Activated T-helper 17 cell treated with anti-CD3 and anti-CD28 coated beads, Interleukin-2, amount 50 U/mL, for 72 hours (primary cell): ENCODE results near the gene PRDM5. TPM values are rescaled to one million over a fixed set of nuclear protein-coding genes. Genes with fewer than 3 reads are reported as not detected.

Experiments
- ATAC-seq: fragments of 150-1000 bp; cut with Tn5 transposase; replicated peaks from 2 replicates; pipeline ENCODE4 v1.10.0; 2021; ENCODE audit warnings: mild to moderate bottlenecking, moderate library complexity
- H3K27ac Mint-ChIP-seq: one replicate; pipeline ENCODE4 v1.8.0; 2022; ENCODE audit warnings: mixed read lengths
- H3K27me3 Mint-ChIP-seq: one replicate; pipeline ENCODE4 v1.8.0; 2022; ENCODE audit warnings: mixed read lengths
- H3K36me3 Mint-ChIP-seq: one replicate; pipeline ENCODE4 v1.8.0; 2022; ENCODE audit warnings: low read depth, mild to moderate bottlenecking, mixed read lengths
- H3K4me1 Mint-ChIP-seq: one replicate; pipeline ENCODE4 v1.8.0; 2022; ENCODE audit warnings: mixed read lengths
- H3K4me3 Mint-ChIP-seq: one replicate; pipeline ENCODE4 v1.8.0; 2022; ENCODE audit warnings: mild to moderate bottlenecking, mixed read lengths
- H3K9me3 Mint-ChIP-seq: one replicate; pipeline ENCODE4 v1.8.0; 2022; ENCODE audit warnings: mixed read lengths
- total RNA-seq, 2 donors: library from RNA; stranded (reverse); gene quantifications; one replicate each; pipeline ENCODE4 v1.2.3, GENCODE V29; 2022

The PRDM5 gene
- total RNA-seq, 2 donors from 2014 or later: 0.21 to 0.52 TPM

DNA sequence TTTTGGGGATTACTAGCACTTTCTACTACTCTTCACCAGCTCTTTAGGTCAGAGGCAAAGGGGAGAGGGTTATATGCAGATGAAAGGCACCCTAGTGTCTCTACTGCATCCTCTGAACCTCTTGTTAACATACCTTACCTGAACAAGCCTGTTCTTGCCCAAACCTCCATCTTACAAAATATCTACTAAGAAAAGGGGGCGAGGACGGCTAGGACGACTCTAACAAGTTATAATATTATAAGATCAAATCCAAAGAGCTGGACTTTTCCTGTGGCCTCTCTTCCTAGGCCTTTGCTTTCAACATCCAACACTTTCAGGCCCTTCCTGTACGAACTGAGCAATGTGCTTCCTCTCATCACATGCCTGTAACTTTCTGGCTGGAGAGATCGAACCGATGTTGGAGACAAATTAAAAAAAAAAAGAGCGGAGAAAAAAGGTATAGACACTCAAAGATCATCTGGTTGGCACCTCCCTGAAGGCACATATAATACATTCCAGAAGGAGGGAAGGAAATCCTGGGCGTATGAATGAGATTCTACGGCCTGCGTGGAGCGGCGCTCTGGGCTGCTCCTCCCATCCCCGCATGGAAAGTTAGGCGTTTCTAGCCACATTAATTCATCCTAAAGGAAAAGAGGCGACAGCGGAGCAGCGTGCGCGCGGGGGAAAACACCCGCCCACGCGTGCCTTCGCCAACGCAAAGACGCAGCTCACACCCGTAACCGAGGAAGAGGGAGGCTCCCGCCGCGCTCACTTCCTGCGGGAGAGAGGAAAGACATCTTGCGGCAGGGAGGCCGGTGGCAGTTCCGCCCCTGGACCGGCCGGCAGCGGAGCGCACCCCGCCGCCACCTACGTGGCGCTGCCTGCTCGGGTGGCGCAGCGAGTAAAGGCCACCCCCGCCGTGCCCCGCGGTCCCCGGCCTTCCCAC is 808 bp downstream of the PRDM5 start:
- peaks cover 39% of the 10 kb centered on the region for H3K27me3 Mint-ChIP-seq
- no peaks in the 10 kb centered on the region for H3K36me3 Mint-ChIP-seq
- H3K4me1 Mint-ChIP-seq: peaks cover 7% of the 10 kb centered on the region
- H3K4me3 Mint-ChIP-seq: peak overlapping the region; percentile 85
- peak overlapping the region; percentile 59 for H3K27ac Mint-ChIP-seq
- H3K9me3 Mint-ChIP-seq: no peaks in the 10 kb centered on the region
- ATAC-seq: peak; percentile 61

DNA sequence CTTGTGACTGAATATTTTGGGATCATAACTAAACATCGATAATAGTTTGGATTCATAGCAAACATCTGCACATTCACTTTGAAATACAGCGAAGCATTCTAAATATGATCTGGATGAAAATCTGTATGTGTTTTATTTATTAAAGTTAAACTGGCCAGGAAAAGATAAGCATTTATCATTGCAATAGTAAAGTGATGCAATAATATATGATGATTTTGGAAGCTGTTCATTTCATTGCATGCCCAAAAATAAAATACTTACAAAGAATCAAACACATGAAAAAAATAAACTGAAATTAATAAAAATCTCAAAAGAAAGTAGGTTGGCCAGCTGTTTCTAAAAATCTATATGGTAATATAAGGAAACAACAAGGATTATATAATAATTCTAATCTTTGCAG is 1.9 kb downstream of the PRDM5 start:
- Mint-ChIP-seq H3K4me1 (peaks cover 7% of the 10 kb centered on the region), H3K4me3 (no peak overlapping the region), H3K27ac (no peak overlapping the region), H3K27me3 (peaks cover 35% of the 10 kb centered on the region), H3K9me3 (no peaks in the 10 kb centered on the region), H3K36me3 (no peaks in the 10 kb centered on the region)
- no peak for ATAC-seq

DNA sequence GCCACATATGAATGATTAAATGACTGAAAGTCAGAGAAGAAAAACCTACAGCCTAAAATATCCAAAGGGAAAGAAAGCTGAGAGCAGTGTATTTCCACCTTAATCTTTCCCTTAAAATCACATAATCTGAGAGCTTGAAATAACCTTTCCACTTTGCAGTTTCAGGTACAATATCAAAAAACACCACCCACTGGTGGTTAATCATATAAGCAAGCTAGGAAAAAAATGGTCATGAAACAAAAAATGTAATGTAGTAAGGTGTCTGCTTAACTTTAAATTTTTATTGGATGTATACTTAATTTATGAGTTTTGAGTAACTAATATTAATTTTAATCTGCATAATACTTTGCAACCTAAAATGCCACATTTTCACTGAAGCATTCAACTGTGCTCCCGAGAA is 3.2 kb downstream of the PRDM5 start:
- no peaks in the 10 kb centered on the region for H3K36me3 Mint-ChIP-seq
- H3K27ac Mint-ChIP-seq: no peak overlapping the region
- H3K27me3 Mint-ChIP-seq: peaks cover 39% of the 10 kb centered on the region
- no peaks in the 10 kb centered on the region for H3K9me3 Mint-ChIP-seq
- no peak for ATAC-seq
- peaks cover 7% of the 10 kb centered on the region for H3K4me1 Mint-ChIP-seq
- no peak overlapping the region for H3K4me3 Mint-ChIP-seq

DNA sequence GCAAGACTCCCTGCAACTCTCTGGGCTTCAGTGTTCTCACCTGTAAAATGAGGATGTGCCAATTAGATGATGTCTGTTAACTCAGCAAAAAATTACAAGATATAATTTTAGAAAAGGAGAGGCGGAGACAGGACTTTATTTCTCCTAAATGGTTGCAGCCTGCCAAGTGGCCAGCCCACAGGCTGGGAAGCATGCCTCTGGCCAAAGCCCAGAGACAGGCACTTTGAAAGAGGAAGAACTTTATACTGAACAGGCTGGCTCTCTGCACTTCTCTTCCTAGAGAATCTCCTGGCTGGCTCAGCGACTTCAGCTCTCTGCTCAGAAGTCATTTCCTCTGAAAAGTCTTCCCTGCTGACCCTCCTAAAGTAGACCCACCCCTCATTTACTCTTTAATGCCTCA is 3.7 kb downstream of the PRDM5 start:
- Mint-ChIP-seq H3K4me3 (no peak overlapping the region), H3K9me3 (no peaks in the 10 kb centered on the region), H3K4me1 (peaks cover 7% of the 10 kb centered on the region), H3K27me3 (peaks cover 35% of the 10 kb centered on the region), H3K27ac (no peak overlapping the region), H3K36me3 (no peaks in the 10 kb centered on the region)
- no peak for ATAC-seq

DNA sequence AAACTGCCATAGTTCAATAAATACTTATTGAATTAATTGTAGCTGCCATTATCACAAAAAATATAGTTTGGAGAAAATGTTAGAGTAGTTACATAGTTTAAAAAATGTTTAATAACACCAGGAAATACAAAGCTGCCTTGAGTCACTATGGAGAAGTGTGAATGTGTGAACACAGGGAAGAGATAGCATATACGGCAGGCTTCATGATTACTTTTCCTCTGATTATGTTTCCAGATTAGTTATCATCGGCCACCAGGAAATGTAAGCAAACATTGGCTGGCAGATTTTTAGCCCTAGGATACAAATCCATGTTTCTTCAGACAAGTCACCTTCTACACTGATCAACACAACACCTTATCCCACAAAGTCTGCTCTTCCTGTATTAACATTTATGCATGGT is 4.4 kb downstream of the PRDM5 start:
- Mint-ChIP-seq H3K27ac (no peak overlapping the region), H3K9me3 (no peaks in the 10 kb centered on the region), H3K4me1 (peaks cover 7% of the 10 kb centered on the region), H3K27me3 (peaks cover 32% of the 10 kb centered on the region), H3K36me3 (no peaks in the 10 kb centered on the region), H3K4me3 (no peak overlapping the region)
- ATAC-seq: no peak

DNA sequence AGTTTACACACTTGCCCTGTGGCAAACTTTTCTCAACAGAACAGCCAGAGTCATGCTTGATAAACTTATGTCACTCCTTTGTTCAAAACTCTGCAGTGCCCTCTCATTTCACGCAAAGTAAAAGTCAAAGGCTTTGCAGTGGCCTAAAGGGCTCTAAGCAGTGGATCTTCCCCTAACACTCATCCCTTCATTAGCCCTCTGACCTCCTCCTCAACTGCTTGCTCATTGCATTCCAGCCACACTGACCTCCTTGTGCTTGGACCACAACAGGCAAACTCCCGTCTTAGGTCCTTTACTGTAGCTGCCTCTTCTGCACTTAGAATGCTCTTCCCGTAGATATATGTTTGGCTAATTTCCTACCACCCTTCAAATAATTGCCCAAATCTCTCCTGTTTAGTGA is 5.6 kb downstream of the PRDM5 start:
- H3K9me3 Mint-ChIP-seq: no peaks in the 10 kb centered on the region
- no peaks in the 10 kb centered on the region for H3K36me3 Mint-ChIP-seq
- ATAC-seq: no peak

DNA sequence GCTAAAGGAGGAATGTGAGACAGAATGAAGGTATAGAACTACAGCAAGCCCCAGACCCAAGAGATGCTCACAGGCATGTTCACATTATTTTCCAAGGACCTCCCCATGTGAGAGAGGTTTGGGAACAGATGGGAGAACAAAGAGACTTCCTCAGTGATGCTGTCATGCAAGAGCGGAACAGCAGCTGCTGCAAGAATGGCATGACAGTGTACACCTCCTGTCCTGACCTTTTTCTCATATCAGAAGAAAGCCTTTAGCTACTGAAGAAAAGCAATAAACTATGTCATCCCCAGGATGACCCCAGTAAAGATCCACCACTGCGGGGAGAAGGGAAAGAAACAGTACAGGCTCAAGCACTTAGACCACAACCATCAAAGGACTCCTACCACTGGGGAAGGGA is 7.2 kb downstream of the PRDM5 start:
- Mint-ChIP-seq H3K4me1 (no peaks in the 10 kb centered on the region), H3K36me3 (no peaks in the 10 kb centered on the region), H3K4me3 (no peak overlapping the region), H3K27ac (no peak overlapping the region), H3K9me3 (no peaks in the 10 kb centered on the region), H3K27me3 (peaks cover 26% of the 10 kb centered on the region)
- no peak for ATAC-seq

More for the DNA sequence above, 5.6 kb downstream of the PRDM5 start:
- peaks cover 33% of the 10 kb centered on the region for H3K27me3 Mint-ChIP-seq
- H3K4me1 Mint-ChIP-seq: peaks cover 6% of the 10 kb centered on the region
- no peak overlapping the region for H3K4me3 Mint-ChIP-seq
- no peak overlapping the region for H3K27ac Mint-ChIP-seq

DNA sequence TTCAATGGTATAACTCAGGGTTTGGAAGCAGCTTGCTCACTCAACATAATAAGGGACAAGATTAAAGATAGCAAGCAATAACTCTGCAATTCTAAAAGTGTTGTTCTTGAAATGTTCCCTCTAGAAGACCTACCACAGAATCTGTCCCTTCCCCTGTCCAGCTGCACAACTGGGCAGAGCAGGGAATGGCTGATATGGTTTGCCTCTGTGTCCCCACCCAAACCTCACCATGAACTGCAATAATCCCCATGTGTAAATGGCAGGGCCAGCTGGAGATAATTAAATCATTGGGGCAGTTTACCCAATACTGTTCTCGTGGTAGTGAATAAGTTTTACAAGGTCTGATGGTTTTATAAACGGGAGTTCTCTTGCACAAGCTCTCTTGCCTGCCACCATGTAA is 19.1 kb downstream of the PRDM5 start:
- Mint-ChIP-seq H3K36me3 (no peaks in the 10 kb centered on the region), H3K27me3 (peaks cover 20% of the 10 kb centered on the region), H3K9me3 (no peaks in the 10 kb centered on the region), H3K4me3 (no peak overlapping the region), H3K27ac (no peak overlapping the region), H3K4me1 (no peaks in the 10 kb centered on the region)
- ATAC-seq: no peak

DNA sequence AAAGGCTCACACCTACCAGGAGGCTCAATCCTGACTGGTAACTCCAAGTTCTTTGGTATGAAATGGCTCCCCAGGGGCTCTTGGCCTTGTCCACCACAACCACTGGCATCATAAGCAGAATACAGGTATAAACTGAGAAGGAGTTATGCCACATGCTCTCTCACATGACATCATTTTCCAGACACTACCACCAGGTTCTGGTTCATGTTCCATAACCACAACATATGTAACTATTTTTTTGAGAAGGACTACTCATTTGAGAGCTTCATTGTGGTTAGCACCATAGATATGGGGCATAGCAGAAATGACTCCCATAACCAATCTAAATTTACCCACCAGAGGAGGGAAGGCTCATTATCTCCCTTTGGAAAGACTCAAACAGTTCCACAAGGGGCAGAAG is 19.6 kb downstream of the PRDM5 start:
- ATAC-seq: peak; percentile 86
- H3K4me1 Mint-ChIP-seq: no peaks in the 10 kb centered on the region
- H3K27me3 Mint-ChIP-seq: peaks cover 20% of the 10 kb centered on the region
- H3K4me3 Mint-ChIP-seq: no peak overlapping the region
- no peaks in the 10 kb centered on the region for H3K36me3 Mint-ChIP-seq
- no peak overlapping the region for H3K27ac Mint-ChIP-seq
- H3K9me3 Mint-ChIP-seq: no peaks in the 10 kb centered on the region

DNA sequence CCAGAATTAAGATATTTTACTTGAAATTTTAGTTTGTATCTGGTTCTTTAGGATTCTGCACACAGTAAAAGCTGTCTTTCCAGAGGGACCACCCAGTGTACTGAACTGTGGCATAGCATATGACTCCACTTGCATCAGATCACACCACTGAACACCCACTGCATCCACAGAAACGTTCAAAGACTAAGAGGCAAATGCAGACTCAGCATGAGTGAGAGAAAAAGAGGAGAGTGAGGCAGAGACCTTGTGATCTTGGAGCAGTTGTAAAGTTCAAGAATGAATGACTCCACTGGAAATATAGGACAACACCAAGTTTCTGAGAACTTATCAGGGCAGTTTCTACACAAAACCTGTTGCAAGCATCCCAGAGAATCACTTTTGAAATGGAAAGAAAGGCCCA is 20.8 kb downstream of the PRDM5 start:
- no peak for ATAC-seq
- no peaks in the 10 kb centered on the region for H3K36me3 Mint-ChIP-seq

DNA sequence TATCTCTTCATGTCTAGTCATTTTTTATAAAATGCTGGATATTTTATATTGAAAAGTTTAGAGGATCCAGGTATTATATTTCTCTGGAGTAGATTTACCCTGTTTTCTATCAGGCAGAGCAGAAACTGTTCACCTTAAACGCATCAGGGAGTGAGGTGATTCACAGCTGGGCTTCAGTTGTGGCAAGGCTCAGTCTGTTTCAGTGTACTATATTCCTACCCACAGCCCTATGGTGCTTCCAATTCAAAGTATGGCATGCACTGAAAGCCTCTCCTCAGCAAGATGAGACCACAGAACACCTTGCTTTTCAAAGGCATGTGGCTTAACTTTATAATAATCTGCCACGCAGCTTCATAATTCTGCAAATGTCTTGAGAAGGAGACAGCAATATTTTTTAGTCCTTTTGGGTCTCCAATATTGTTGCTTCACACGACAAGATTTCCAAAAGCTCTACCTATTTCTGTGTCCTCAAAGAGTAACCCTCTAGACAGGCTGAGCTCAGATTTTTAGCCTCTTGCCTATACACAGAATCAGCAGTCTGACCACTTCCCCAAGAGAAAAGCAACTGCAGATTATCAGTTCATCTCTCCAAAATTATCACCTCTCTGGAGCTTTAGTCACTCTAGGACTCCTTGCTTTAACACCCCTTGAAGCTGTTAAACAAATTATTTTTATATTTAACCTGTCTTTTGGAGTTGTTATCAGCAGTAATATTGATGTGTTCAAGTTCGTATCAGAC is 24.4 kb downstream of the PRDM5 start:
- H3K9me3 Mint-ChIP-seq: peaks cover 2% of the 10 kb centered on the region

More for the DNA sequence above, 20.8 kb downstream of the PRDM5 start:
- no peaks in the 10 kb centered on the region for H3K4me1 Mint-ChIP-seq
- H3K9me3 Mint-ChIP-seq: no peaks in the 10 kb centered on the region
- no peak overlapping the region for H3K4me3 Mint-ChIP-seq
- peaks cover 20% of the 10 kb centered on the region for H3K27me3 Mint-ChIP-seq
- H3K27ac Mint-ChIP-seq: no peak overlapping the region

DNA sequence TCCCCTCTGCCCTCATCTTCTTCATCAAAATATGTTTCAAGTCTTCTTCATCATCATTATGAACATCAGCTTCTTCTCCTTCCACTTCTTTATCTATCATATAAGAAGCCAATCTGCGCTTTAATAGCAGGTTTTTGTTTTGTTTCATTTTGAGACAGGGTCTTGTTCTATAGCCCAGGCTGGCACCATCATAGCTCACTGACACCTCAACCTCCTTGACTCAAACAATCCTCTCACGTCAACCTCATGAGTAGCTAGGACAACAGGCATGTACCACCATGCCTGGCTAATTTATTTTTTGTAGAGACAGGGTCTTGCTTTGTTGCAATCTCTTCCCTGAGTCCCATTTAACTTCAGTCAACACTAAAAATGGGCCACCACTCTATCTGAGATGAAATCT is 27.0 kb downstream of the PRDM5 start:
- Mint-ChIP-seq H3K27ac (no peak overlapping the region), H3K36me3 (no peaks in the 10 kb centered on the region), H3K27me3 (peaks cover 11% of the 10 kb centered on the region), H3K4me1 (no peaks in the 10 kb centered on the region), H3K9me3 (peaks cover 11% of the 10 kb centered on the region), H3K4me3 (no peak overlapping the region)
- no peak for ATAC-seq

More for the DNA sequence above, 24.4 kb downstream of the PRDM5 start:
- H3K27ac Mint-ChIP-seq: no peak overlapping the region
- H3K4me1 Mint-ChIP-seq: no peaks in the 10 kb centered on the region
- H3K27me3 Mint-ChIP-seq: peaks cover 20% of the 10 kb centered on the region
- ATAC-seq: no peak
- no peaks in the 10 kb centered on the region for H3K36me3 Mint-ChIP-seq
- no peak overlapping the region for H3K4me3 Mint-ChIP-seq

DNA sequence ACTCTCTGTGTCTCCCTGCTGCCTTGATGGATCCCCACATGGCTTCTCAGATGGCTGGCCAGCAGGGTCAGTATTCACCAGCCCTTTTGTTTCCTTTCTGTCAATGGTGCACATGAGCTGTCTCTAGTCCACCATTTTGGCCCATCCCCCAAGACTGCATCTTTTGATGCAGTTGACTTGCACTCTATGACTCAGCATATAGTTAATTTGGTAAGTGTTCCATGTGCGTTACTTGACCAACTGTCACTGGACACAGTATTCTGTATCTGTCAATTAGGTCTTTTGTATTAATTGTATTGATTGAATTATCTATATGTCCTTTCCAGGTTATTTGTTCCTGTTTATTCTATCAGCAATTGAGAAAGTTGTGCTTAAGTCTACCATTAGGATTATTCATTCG is 29.2 kb downstream of the PRDM5 start:
- Mint-ChIP-seq H3K4me1 (no peaks in the 10 kb centered on the region), H3K4me3 (no peak overlapping the region), H3K27me3 (peaks cover 6% of the 10 kb centered on the region), H3K27ac (no peak overlapping the region), H3K9me3 (peaks cover 15% of the 10 kb centered on the region), H3K36me3 (no peaks in the 10 kb centered on the region)
- ATAC-seq: no peak

DNA sequence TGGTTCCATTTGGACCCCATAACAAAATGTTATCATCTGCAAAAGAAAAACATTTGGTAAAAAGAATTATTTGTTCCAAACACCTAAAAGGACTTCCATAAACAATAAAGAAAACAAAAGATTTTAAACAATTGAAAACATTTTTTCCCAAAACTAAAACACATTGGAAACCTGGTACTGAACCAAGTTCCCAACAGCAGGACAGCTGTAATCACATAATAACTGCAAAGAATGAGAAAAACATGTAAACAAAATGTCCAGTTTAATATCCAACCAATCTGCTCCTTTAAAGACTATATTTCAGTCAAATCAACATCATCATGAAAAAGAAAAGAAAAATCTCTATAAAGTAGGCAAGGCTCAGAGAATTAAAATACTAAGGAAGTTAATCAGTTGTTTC is 36.3 kb downstream of the PRDM5 start:
- Mint-ChIP-seq H3K27me3 (peaks cover 3% of the 10 kb centered on the region), H3K36me3 (no peaks in the 10 kb centered on the region), H3K9me3 (peaks cover 9% of the 10 kb centered on the region), H3K4me1 (no peaks in the 10 kb centered on the region), H3K4me3 (no peak overlapping the region), H3K27ac (no peak overlapping the region)
- no peak for ATAC-seq

DNA sequence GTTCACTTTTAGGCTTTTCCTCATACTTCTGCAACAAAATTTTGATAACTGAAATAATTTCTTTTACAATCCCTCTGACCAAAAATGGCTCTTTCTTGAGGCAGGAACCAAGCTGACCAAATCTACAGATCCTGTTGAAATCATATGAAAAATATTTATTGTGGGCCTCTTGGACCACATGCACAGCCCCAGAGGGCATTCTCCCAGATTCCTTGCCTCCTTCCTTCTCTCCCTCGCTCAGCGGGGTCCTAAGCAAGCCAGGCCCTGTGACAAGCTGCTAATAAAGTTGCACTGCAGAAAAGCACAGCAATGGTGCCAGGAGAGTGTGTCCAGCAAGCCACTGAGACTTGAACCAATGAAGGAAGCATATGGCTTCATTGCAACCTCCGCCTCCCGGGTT is 40.7 kb downstream of the PRDM5 start:
- Mint-ChIP-seq H3K9me3 (no peaks in the 10 kb centered on the region), H3K27me3 (no peaks in the 10 kb centered on the region), H3K4me3 (no peak overlapping the region), H3K4me1 (no peaks in the 10 kb centered on the region), H3K27ac (no peak overlapping the region), H3K36me3 (no peaks in the 10 kb centered on the region)
- ATAC-seq: no peak
